ENCODE measurements around the gene LTBP1.

GRCh38 chr2:33409417-33409955 lies 462.7 kb downstream of the LTBP1 start:
- TF ChIP-seq EP300 (IDR thresholded peaks at IDR 0.05) (no peak), CTCF (IDR thresholded peaks at IDR 0.05) (no peak), POLR2A (IDR thresholded peaks at IDR 0.05) (no peak), POLR2AphosphoS5 (IDR thresholded peaks at IDR 0.05) (no peak)
